K562 (cell line): ENCODE measurements around the gene CAPN13. TPM values are rescaled to one million over a fixed set of nuclear protein-coding genes. Genes with fewer than 3 reads are reported as not detected.

Source experiments
- ATAC-seq: fragments of 200-7000 bp; cut with Tn5 transposase; 3 replicates; pipeline ENCODE4 v1.9.1; 2020; ENCODE audit warnings: moderate library complexity
- BruUV-seq: library from RNA; stranded (reverse); fragments of 400-500 nt; replicated peaks from 2 replicates; lab custom pipeline; 2021; lab: Mats Ljungman, UMichigan
- CTCF ChIA-PET: fragments of 300-600 bp; formaldehyde crosslinking; extraction: SDS; loops from one replicate; lab custom pipeline; 2021; ENCODE audit warnings: low intra/inter-chr PET ratio; lab: Yijun Ruan, JAX
- POLR2A ChIA-PET: fragments of 300-600, 350-650 bp; sonication (Branson Sonifier 250); formaldehyde crosslinking; extraction: SDS; loops from one replicate; lab custom pipeline; 2021; ENCODE audit warnings: antibody characterized with exemption, inconsistent platforms; lab: Yijun Ruan, JAX
- DNase-seq, 4 experiments: peaks; one replicate each; pipeline versions ENCODE4 v3.0.0 to v3.0.0-alpha.2; 2011 to 2018; ENCODE audit warnings: low spot score in 3 of 4, mixed read lengths in 3 of 4; ENCODE audit errors: extremely low read depth in 1 of 4
- FAIRE-seq: peaks from 2 replicates; lab custom pipeline; 2011; peaks lifted over from hg19 to GRCh38; lab: Jason Lieb, UNC
- H2AFZ ChIP-seq: 2 replicates; pipeline ENCODE4 v1.6.0; 2011; ENCODE audit warnings: low read depth, low read length, control low read depth, inconsistent platforms
- H3K27ac ChIP-seq: fragments of 200-600 bp; 3 replicates; pipeline ENCODE4 v1.8.0; 2011; ENCODE audit warnings: low read depth, mild to moderate bottlenecking, control low read depth, inconsistent platforms, low read length, moderate library complexity, mixed read lengths; ENCODE audit errors: extremely low read depth
- H3K27me3 ChIP-seq, 2 experiments: fragments of 300-600 bp in 1 of 2; 2 replicates in 1 of 2; 3 replicates in 1 of 2; pipeline versions ENCODE4 v1.6.0 to v1.8.0; 2011; ENCODE audit warnings: inconsistent platforms in 2 of 2, low read length in 2 of 2, mild to moderate bottlenecking in 1 of 2, mixed read lengths in 1 of 2, moderate library complexity in 1 of 2; ENCODE audit not compliant: control insufficient read depth in 2 of 2, insufficient read depth in 2 of 2
- H3K36me3 ChIP-seq: fragments of 300-600 bp; 3 replicates; pipeline ENCODE4 v1.8.0; 2011; ENCODE audit warnings: mild to moderate bottlenecking, low read length, inconsistent platforms; ENCODE audit not compliant: control insufficient read depth, insufficient read depth
- H3K4me1 ChIP-seq, 2 experiments: fragments of 200-600 bp in 1 of 2; replicated peaks in 1 of 2; 2 replicates in 1 of 2; 3 replicates in 1 of 2; pipeline versions ENCODE4 v1.5.1 to v1.8.0; 2011; ENCODE audit warnings: inconsistent platforms in 2 of 2, low read length in 2 of 2, mild to moderate bottlenecking in 1 of 2, mixed read lengths in 1 of 2, moderate library complexity in 1 of 2; ENCODE audit not compliant: control insufficient read depth in 2 of 2, insufficient read depth in 2 of 2
- H3K4me2 ChIP-seq: 2 replicates; pipeline ENCODE4 v1.6.1; 2011; ENCODE audit warnings: low read length, control low read depth, inconsistent platforms, mixed read lengths; ENCODE audit not compliant: insufficient read depth
- H3K4me3 ChIP-seq: fragments of 200-600 bp; sonication (generic), shearing (Covaris generic); 2 replicates; pipeline ENCODE4 v1.5.1; 2016; ENCODE audit warnings: control low read depth, inconsistent platforms
- H3K79me2 ChIP-seq: fragments of 200-600 bp; 3 replicates; pipeline ENCODE4 v1.8.0; 2011; ENCODE audit warnings: low read length, inconsistent platforms; ENCODE audit not compliant: control insufficient read depth, insufficient read depth
- H3K9ac ChIP-seq, 2 experiments: 2 replicates each; pipeline versions ENCODE4 v1.6.0 to v1.6.1; 2011; ENCODE audit warnings: low read depth in 2 of 2, low read length in 2 of 2, control low read depth in 1 of 2, inconsistent platforms in 1 of 2, mild to moderate bottlenecking in 1 of 2, mixed read lengths in 1 of 2; ENCODE audit not compliant: insufficient read depth in 1 of 2
- H3K9me1 ChIP-seq: one replicate; pipeline ENCODE4 v1.6.0; 2011; ENCODE audit warnings: inconsistent platforms, mild to moderate bottlenecking, low read length, moderate library complexity; ENCODE audit not compliant: control insufficient read depth, insufficient read depth
- H3K9me3 ChIP-seq: replicated peaks from 2 replicates; pipeline ENCODE4 v1.5.1; 2011; ENCODE audit warnings: low read depth, low read length, inconsistent platforms; ENCODE audit not compliant: control insufficient read depth, insufficient read depth
- H4K20me1 ChIP-seq: replicated peaks from 2 replicates; pipeline ENCODE4 v1.6.1; 2011; ENCODE audit warnings: low read length, inconsistent platforms, mixed read lengths; ENCODE audit not compliant: control insufficient read depth, insufficient read depth
- BRD9 ChIP-seq: fragments of 450-650 bp; IDR thresholded peaks from 2 replicates; pipeline ENCODE4 v1.6.1; 2018; ENCODE audit warnings: low read depth; ENCODE audit not compliant: partially characterized antibody
- E2F5 ChIP-seq: sonication (generic); formaldehyde crosslinking; IDR thresholded peaks from 2 replicates; pipeline ENCODE4 v1.8.0; 2022; ENCODE audit warnings: mild to moderate bottlenecking, missing genetic modification reagents
- ELK1 ChIP-seq: sonication (generic); formaldehyde crosslinking; IDR thresholded peaks from 2 replicates; pipeline ENCODE4 v1.8.1; 2022; ENCODE audit warnings: missing genetic modification reagents
- HIVEP1 ChIP-seq: fragments of 250-450 bp; sonication (Bioruptor Pico); IDR thresholded peaks from 2 replicates; pipeline ENCODE4 v1.4.0; 2020; ENCODE audit warnings: mild to moderate bottlenecking
- MYBL2 ChIP-seq, 2 experiments: fragments of 450-650 bp in 1 of 2; sonication (generic) in 1 of 2; formaldehyde crosslinking in 1 of 2; IDR thresholded peaks; 2 replicates each; pipeline versions ENCODE4 v1.6.1 to v1.8.1; 2017 to 2022; ENCODE audit warnings: borderline replicate concordance in 1 of 2, inconsistent platforms in 1 of 2, low read depth in 1 of 2, mild to moderate bottlenecking in 1 of 2, missing genetic modification reagents in 1 of 2, moderate library complexity in 1 of 2
- NFYB ChIP-seq: IDR thresholded peaks from 2 replicates; pipeline ENCODE4 v1.6.1; 2011; ENCODE audit warnings: mild to moderate bottlenecking, moderate library complexity; ENCODE audit not compliant: insufficient read length; ENCODE audit errors: extremely low read depth
- OTX1 ChIP-seq: fragments of 450-650 bp; formaldehyde crosslinking; IDR thresholded peaks from 2 replicates; pipeline ENCODE4 v1.4.0; 2022; ENCODE audit warnings: mild to moderate bottlenecking
- POU5F1 ChIP-seq: fragments of 150-350 bp; IDR thresholded peaks from 2 replicates; pipeline ENCODE4 v1.6.1; 2014; ENCODE audit warnings: borderline replicate concordance, low read length, low read depth, mild to moderate bottlenecking; ENCODE audit not compliant: partially characterized antibody
- PYGO2 ChIP-seq: fragments of 450-650 bp; IDR thresholded peaks from 2 replicates; pipeline ENCODE4 v1.6.1; 2016; ENCODE audit warnings: mild to moderate bottlenecking, missing genetic modification characterization, moderate library complexity, missing compliant biosample characterization
- SMAD2 ChIP-seq: fragments of 150-350 bp; IDR thresholded peaks from 2 replicates; pipeline ENCODE4 v1.6.1; 2014; ENCODE audit warnings: low read depth, mild to moderate bottlenecking, low read length
- SMC3 ChIP-seq: conservative IDR thresholded peaks from 2 replicates; pipeline ENCODE4 v1.6.1; 2011; ENCODE audit warnings: low read depth, low read length, improper control_type of control experiment; ENCODE audit not compliant: insufficient read depth
- TARDBP ChIP-seq: fragments of 450-650 bp; IDR thresholded peaks from 2 replicates; pipeline ENCODE4 v1.6.1; 2016
- TBP ChIP-seq: optimal IDR thresholded peaks from 2 replicates; pipeline ENCODE3; 2011; ENCODE audit warnings: low read depth, low read length, improper control_type of control experiment
- THAP12 ChIP-seq: fragments of 250-450 bp; sonication (Bioruptor Pico); IDR thresholded peaks from 2 replicates; pipeline ENCODE4 v1.9.0; 2021; ENCODE audit warnings: mild to moderate bottlenecking, inconsistent platforms
- ZNF445 ChIP-seq: fragments of 250-450 bp; sonication (Bioruptor Pico); IDR thresholded peaks from 2 replicates; pipeline ENCODE4 v1.4.0; 2020; ENCODE audit warnings: low read depth, mild to moderate bottlenecking, moderate library complexity
- ZNF77 ChIP-seq: fragments of 250-450 bp; sonication (Bioruptor Pico); IDR thresholded peaks from 2 replicates; pipeline ENCODE4 v1.5.0; 2020
- WGBS: fragments of 100-300 bp; shearing (Covaris generic); methylation state at CpG from one replicate; pipeline ENCODE4 v1.1.6; 2016; ENCODE audit warnings: low coverage, mixed read lengths; ENCODE audit not compliant: insufficient coverage; ENCODE audit errors: missing lambda C conversion rate; 5-methylcytosine and 5-hydroxymethylcytosine counted together
- in situ Hi-C: fragments of 300-500 bp; cut with MboI; formaldehyde crosslinking; loops from 4 replicates; pipeline ENCODE4 v1.15.0; 2018; ENCODE audit warnings: inconsistent platforms, mixed read lengths
- intact Hi-C: fragments of 100-400 bp; cut with micrococcal nuclease; formaldehyde crosslinking; loops from 2 replicates; pipeline ENCODE4 v1.14.2; 2022
- polyA plus RNA-seq, 8 experiments: library from polyadenylated mRNA; depleted of rRNA in 4 of 8; stranded (reverse) in 5 of 8; unstranded in 3 of 8; fragments of >200 nt; fragmentation: Nextera tagmentation in 2 of 8; fragmentation: Illumina TruSeq in 1 of 8; extraction: Ambion mirVana in 2 of 8; extraction: Trizol in 1 of 8; gene quantifications; 2 replicates each; pipeline versions ENCODE4 v1.2.1 to v1.2.3, GENCODE V29; 2011 to 2014; ENCODE audit warnings: inconsistent platforms in 1 of 8, missing spikeins in 1 of 8
- total RNA-seq, 7 experiments: library from RNA; depleted of rRNA in 6 of 7; stranded (reverse); fragments of >200 nt in 6 of 7; fragmentation: Illumina TruSeq in 2 of 7; extraction: Trizol in 2 of 7; gene quantifications; 2 replicates each; pipeline versions ENCODE4 v1.2.1 to v1.2.3, GENCODE V29; 2011 to 2021; ENCODE audit warnings: low replicate concordance in 1 of 7

CAPN13 gene
- total and polyA plus RNA-seq, 9 of the 15 experiments (the other 6 are each of a cell fraction or from before 2014, with no cell fraction given): not detected

GRCh38 chr2:30702694-30703093, 104.6 kb downstream of the CAPN13 start:
- TF ChIP-seq TBP (no peak), HIVEP1 (no peak), ELK1 (CRISPR knock-in tag) (no peak), POU5F1 (no peak), THAP12 (CRISPR knock-in tag) (no peak), ZNF77 (no peak), NFYB (no peak), OTX1 (no peak), TARDBP (no peak), BRD9 (no peak), SMAD2 (no peak), MYBL2 (IDR thresholded peaks at IDR 0.05; ENCODE audit: low read depth) (no peak), MYBL2 (CRISPR knock-in tag; IDR thresholded peaks at IDR 0.05; ENCODE audit: borderline replicate concordance) (no peak), SMC3 (no peak), E2F5 (no peak), ZNF445 (CRISPR knock-in tag) (no peak), PYGO2 (tag) (no peak)
- TF ChIP-seq, all 486 proteins: peak for 0
- DNase-seq (no peak), ATAC-seq (no peak), FAIRE-seq (no peak)
- BruUV-seq: no TSS peak
- H3K4me3 ChIP-seq: no peak overlapping the region
- 0% methylated on average over 1 of the region's 1 CpG for WGBS
- H3K9ac ChIP-seq: no peak overlapping the region
- no peaks in the 10 kb centered on the region for H3K36me3 ChIP-seq
- H3K27me3 ChIP-seq: peaks cover 0 to 4% of the 10 kb centered on the region in 2 experiments; a peak in 1 of 5 replicates
- no peaks in the 10 kb centered on the region for H4K20me1 ChIP-seq
- H3K79me2 ChIP-seq: no peaks in the 10 kb centered on the region
- no peak overlapping the region for H3K27ac ChIP-seq
- H3K9me3 ChIP-seq: 0 out of 2 replicates have a peak, but pooled peaks cover 2% of the 10 kb centered on the region
- ChIA-PET CTCF (interaction anchor here (1.7 kb wide), 1 partner anchor 538 kb away, joined by 4 read pairs; no protein-coding TSS in a partner anchor), POLR2A (interaction anchor here (0.6 kb wide), 3 partner anchors 9 to 493 kb away, joined by 3 to 4 read pairs (median 3); no protein-coding TSS in a partner anchor)
- H2AFZ ChIP-seq: no peak overlapping the region
- no peaks in the 10 kb centered on the region for H3K9me1 ChIP-seq
- no peak overlapping the region for H3K4me2 ChIP-seq
- in situ Hi-C loops: loop anchor here (10.0 kb wide), 1 partner anchor 632 kb away; no protein-coding TSS in a partner anchor
- peaks cover 0 to 3% of the 10 kb centered on the region in 2 experiments; a peak in 1 of 5 replicates for H3K4me1 ChIP-seq
- intact Hi-C loops: no loop called here
